Liver (tissue), 9 donors: ENCODE data around the gene ANKRD65. TPM values are rescaled to one million over a fixed set of nuclear protein-coding genes. Genes with fewer than 3 reads are reported as not detected.

ENCODE experiments used
- DNase-seq: peaks from one replicate; pipeline ENCODE4 v3.0.0-alpha.2; 2017; ENCODE audit warnings: low spot score
- H3K27ac ChIP-seq, 2 donors: one replicate each; pipeline ENCODE4 v1.7.0; 2013; ENCODE audit warnings: inconsistent platforms in 2 of 2, low read length in 2 of 2, control low read depth in 1 of 2, low read depth in 1 of 2, mild to moderate bottlenecking in 1 of 2
- H3K27me3 ChIP-seq, 4 donors: one replicate each; pipeline versions ENCODE4 v1.6.1 to v1.7.0; 2013; ENCODE audit warnings: low read length in 3 of 4, inconsistent platforms in 1 of 4, mild to moderate bottlenecking in 1 of 4, moderate library complexity in 1 of 4; ENCODE audit not compliant: control insufficient read depth in 4 of 4, insufficient read depth in 4 of 4
- H3K36me3 ChIP-seq, 4 donors: one replicate each; pipeline versions ENCODE4 v1.6.1 to v1.7.0; 2013; ENCODE audit warnings: low read length in 3 of 4, mild to moderate bottlenecking in 3 of 4, low read depth in 1 of 4, moderate library complexity in 1 of 4; ENCODE audit not compliant: control insufficient read depth in 4 of 4, insufficient read depth in 3 of 4
- H3K4me1 ChIP-seq, 4 donors: one replicate each; pipeline versions ENCODE4 v1.6.1 to v1.7.0; 2013; ENCODE audit warnings: low read length in 3 of 4, mild to moderate bottlenecking in 3 of 4, moderate library complexity in 1 of 4; ENCODE audit not compliant: control insufficient read depth in 4 of 4, insufficient read depth in 4 of 4
- H3K4me3 ChIP-seq, 3 donors: one replicate each; pipeline versions ENCODE4 v1.6.1 to v1.7.0; 2013; ENCODE audit warnings: low read length in 3 of 3, control low read depth in 1 of 3, low read depth in 1 of 3, mild to moderate bottlenecking in 1 of 3
- H3K9ac ChIP-seq, 2 donors: one replicate each; pipeline ENCODE4 v1.7.0; 2013; ENCODE audit warnings: low read length in 2 of 2, mild to moderate bottlenecking in 2 of 2, moderate library complexity in 2 of 2, control low read depth in 1 of 2, low read depth in 1 of 2
- H3K9me3 ChIP-seq, 4 donors: one replicate each; pipeline versions ENCODE4 v1.6.1 to v1.7.0; 2013; ENCODE audit warnings: low read length in 3 of 4; ENCODE audit not compliant: control insufficient read depth in 4 of 4
- EGR1 ChIP-seq, 2 donors: IDR thresholded peaks; 2 replicates each; pipeline ENCODE4 v1.6.1; 2016 to 2018; ENCODE audit warnings: antibody characterized with exemption in 2 of 2, low read depth in 2 of 2
- FOXA1 ChIP-seq: IDR thresholded peaks from 2 replicates; pipeline ENCODE4 v1.6.1; 2016; ENCODE audit warnings: antibody characterized with exemption
- FOXA2 ChIP-seq: IDR thresholded peaks from 2 replicates; pipeline ENCODE4 v1.6.1; 2016; ENCODE audit warnings: antibody characterized with exemption
- GABPA ChIP-seq, 2 donors: IDR thresholded peaks in 1 of 2; conservative IDR thresholded peaks in 1 of 2; 2 replicates each; pipeline ENCODE4 v1.6.1; 2016; ENCODE audit warnings: antibody characterized with exemption in 2 of 2, mild to moderate bottlenecking in 1 of 2, moderate library complexity in 1 of 2
- HNF4A ChIP-seq, 2 donors: conservative IDR thresholded peaks; 2 replicates each; pipeline ENCODE4 v1.6.1; 2016; ENCODE audit warnings: antibody characterized with exemption in 2 of 2, mild to moderate bottlenecking in 2 of 2
- HNF4G ChIP-seq: IDR thresholded peaks from 2 replicates; pipeline ENCODE4 v1.6.1; 2016; ENCODE audit warnings: antibody characterized with exemption
- JUND ChIP-seq, 2 donors: IDR thresholded peaks; 2 replicates each; pipeline ENCODE4 v1.6.1; 2016; ENCODE audit warnings: antibody characterized with exemption in 2 of 2
- MAX ChIP-seq: IDR thresholded peaks from 2 replicates; pipeline ENCODE4 v1.6.1; 2016; ENCODE audit warnings: antibody characterized with exemption
- NR2F2 ChIP-seq: IDR thresholded peaks from 2 replicates; pipeline ENCODE4 v1.6.1; 2016; ENCODE audit warnings: antibody characterized with exemption
- RAD21 ChIP-seq, 2 donors: IDR thresholded peaks; 2 replicates each; pipeline ENCODE4 v1.6.1; 2016; ENCODE audit warnings: antibody characterized with exemption in 2 of 2, mild to moderate bottlenecking in 2 of 2
- RXRA ChIP-seq, 2 donors: IDR thresholded peaks; 2 replicates each; pipeline ENCODE4 v1.6.1; 2017 to 2018; ENCODE audit warnings: antibody characterized with exemption in 2 of 2, mild to moderate bottlenecking in 1 of 2
- SP1 ChIP-seq: IDR thresholded peaks from 2 replicates; pipeline ENCODE4 v1.6.1; 2018; ENCODE audit warnings: antibody characterized with exemption, mild to moderate bottlenecking
- YY1 ChIP-seq: IDR thresholded peaks from 2 replicates; pipeline ENCODE4 v1.6.1; 2016; ENCODE audit warnings: antibody characterized with exemption, mild to moderate bottlenecking
- ZBTB33 ChIP-seq: IDR thresholded peaks from 2 replicates; pipeline ENCODE4 v1.6.1; 2016; ENCODE audit warnings: antibody characterized with exemption
- WGBS: extraction: QIAGEN DNeasy Blood & Tissue Kit; methylation state at CpG from one replicate; pipeline ENCODE4 v1.1.7; 2013; 5-methylcytosine and 5-hydroxymethylcytosine counted together
- polyA plus RNA-seq, 2 donors: library from polyadenylated mRNA; stranded (reverse) in 1 of 2; unstranded in 1 of 2; fragments of 200-250 nt in 1 of 2; fragments of >200 nt in 1 of 2; fragmentation: Nextera tagmentation in 1 of 2; extraction: Ambion mirVana in 1 of 2; gene quantifications; one replicate each; pipeline versions ENCODE4 v1.2.1 to v1.2.3, GENCODE V29; 2013 to 2015
- total RNA-seq, 2 donors: library from RNA; depleted of rRNA; stranded (reverse); fragments of >200 nt; gene quantifications; one replicate each; pipeline ENCODE4 v1.2.3, GENCODE V29; 2014
- TF ChIP-seq, protein P1 (sequence below): fragments of 150-350 bp; IDR thresholded peaks from 2 replicates; pipeline ENCODE4 v1.5.1; 2017; ENCODE audit warnings: improper control_type of control experiment, low read depth, low read length; ENCODE audit not compliant: missing input control
- TF ChIP-seq, protein P2 (sequence below): IDR thresholded peaks from 2 replicates; pipeline ENCODE4 v1.6.1; 2016; ENCODE audit warnings: antibody characterized with exemption, mild to moderate bottlenecking
- donor health status: healthy.
- donor health status: healthy.
- donor health status: healthy.
- donor health status: healthy.
- donor health status: healthy.

ANKRD65 gene
- total and polyA plus RNA-seq, 4 donors = 0.14 to 0.31 (median 0.23) TPM

GRCh38 chr1:1437904-1438376, 16.9 kb upstream of the ANKRD65 start (continued):
- TF ChIP-seq, protein P1, sequence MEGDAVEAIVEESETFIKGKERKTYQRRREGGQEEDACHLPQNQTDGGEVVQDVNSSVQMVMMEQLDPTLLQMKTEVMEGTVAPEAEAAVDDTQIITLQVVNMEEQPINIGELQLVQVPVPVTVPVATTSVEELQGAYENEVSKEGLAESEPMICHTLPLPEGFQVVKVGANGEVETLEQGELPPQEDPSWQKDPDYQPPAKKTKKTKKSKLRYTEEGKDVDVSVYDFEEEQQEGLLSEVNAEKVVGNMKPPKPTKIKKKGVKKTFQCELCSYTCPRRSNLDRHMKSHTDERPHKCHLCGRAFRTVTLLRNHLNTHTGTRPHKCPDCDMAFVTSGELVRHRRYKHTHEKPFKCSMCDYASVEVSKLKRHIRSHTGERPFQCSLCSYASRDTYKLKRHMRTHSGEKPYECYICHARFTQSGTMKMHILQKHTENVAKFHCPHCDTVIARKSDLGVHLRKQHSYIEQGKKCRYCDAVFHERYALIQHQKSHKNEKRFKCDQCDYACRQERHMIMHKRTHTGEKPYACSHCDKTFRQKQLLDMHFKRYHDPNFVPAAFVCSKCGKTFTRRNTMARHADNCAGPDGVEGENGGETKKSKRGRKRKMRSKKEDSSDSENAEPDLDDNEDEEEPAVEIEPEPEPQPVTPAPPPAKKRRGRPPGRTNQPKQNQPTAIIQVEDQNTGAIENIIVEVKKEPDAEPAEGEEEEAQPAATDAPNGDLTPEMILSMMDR = peak; percentile 36

- Histone ChIP-seq H3K27me3 (no peaks in the 10 kb centered on the region), H3K27ac (peak overlapping the region; percentile 38 to 62), H3K36me3 (peaks cover 0 to 3% (median 0%) of the 10 kb centered on the region in 4 donors), H3K9ac (no peak overlapping the region), H3K4me3 (peak overlapping the region; percentile 31 to 82 (median 75)), H3K4me1 (peaks cover 32 to 79% (median 61%) of the 10 kb centered on the region in 4 donors), H3K9me3 (no peaks in the 10 kb centered on the region)
- no peak for TF ChIP-seq FOXA2
- no peak for TF ChIP-seq JUND (IDR thresholded peaks at IDR 0.05)
- TF ChIP-seq EGR1 (IDR thresholded peaks at IDR 0.05; ENCODE audit: low read depth in 2 of 2) = no peak
- no peak for TF ChIP-seq FOXA1
- TF ChIP-seq NR2F2 = no peak
- no peak for TF ChIP-seq HNF4G
- no peak for TF ChIP-seq MAX
- no peak for TF ChIP-seq YY1
- peak in 1 of 2 donors; percentile 18 for TF ChIP-seq GABPA (IDR thresholded peaks at IDR 0.05 in 1 of 2, conservative IDR thresholded peaks at IDR 0.05 in 1 of 2)
- TF ChIP-seq HNF4A (conservative IDR thresholded peaks at IDR 0.05) = peak in 1 of 2 donors; percentile 25
- TF ChIP-seq, protein P1 = no peak
- peak in 1 of 2 donors; percentile 38 for TF ChIP-seq RXRA (IDR thresholded peaks at IDR 0.05)
- TF ChIP-seq, protein P2, sequence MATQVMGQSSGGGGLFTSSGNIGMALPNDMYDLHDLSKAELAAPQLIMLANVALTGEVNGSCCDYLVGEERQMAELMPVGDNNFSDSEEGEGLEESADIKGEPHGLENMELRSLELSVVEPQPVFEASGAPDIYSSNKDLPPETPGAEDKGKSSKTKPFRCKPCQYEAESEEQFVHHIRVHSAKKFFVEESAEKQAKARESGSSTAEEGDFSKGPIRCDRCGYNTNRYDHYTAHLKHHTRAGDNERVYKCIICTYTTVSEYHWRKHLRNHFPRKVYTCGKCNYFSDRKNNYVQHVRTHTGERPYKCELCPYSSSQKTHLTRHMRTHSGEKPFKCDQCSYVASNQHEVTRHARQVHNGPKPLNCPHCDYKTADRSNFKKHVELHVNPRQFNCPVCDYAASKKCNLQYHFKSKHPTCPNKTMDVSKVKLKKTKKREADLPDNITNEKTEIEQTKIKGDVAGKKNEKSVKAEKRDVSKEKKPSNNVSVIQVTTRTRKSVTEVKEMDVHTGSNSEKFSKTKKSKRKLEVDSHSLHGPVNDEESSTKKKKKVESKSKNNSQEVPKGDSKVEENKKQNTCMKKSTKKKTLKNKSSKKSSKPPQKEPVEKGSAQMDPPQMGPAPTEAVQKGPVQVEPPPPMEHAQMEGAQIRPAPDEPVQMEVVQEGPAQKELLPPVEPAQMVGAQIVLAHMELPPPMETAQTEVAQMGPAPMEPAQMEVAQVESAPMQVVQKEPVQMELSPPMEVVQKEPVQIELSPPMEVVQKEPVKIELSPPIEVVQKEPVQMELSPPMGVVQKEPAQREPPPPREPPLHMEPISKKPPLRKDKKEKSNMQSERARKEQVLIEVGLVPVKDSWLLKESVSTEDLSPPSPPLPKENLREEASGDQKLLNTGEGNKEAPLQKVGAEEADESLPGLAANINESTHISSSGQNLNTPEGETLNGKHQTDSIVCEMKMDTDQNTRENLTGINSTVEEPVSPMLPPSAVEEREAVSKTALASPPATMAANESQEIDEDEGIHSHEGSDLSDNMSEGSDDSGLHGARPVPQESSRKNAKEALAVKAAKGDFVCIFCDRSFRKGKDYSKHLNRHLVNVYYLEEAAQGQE = no peak
- TF ChIP-seq ZBTB33 = no peak
- no peak for TF ChIP-seq SP1
- TF ChIP-seq RAD21 (IDR thresholded peaks at IDR 0.05) = no peak
- WGBS = 65% methylated on average over 31 of the region's 31 CpGs
- DNase-seq = no peak
Measured at GRCh38 chr1:1437033-1437903, 16.2 kb upstream of the ANKRD65 start.
